K562 (cell line): ENCODE data around the gene ADAMTS6. TPM values are rescaled to one million over a fixed set of nuclear protein-coding genes. Genes with fewer than 3 reads are reported as not detected.

Experiments
- CSDE1 ChIP-seq, 2 experiments: fragments of 450-650 bp; IDR thresholded peaks; 2 replicates each; pipeline ENCODE4 v1.6.1; 2016; ENCODE audit warnings: mild to moderate bottlenecking in 1 of 2
- FOSL1 ChIP-seq: fragments of 200-800 bp; sonication (Bioruptor generic); conservative IDR thresholded peaks from 2 replicates; pipeline ENCODE4 v1.6.1; 2016; ENCODE audit warnings: missing genetic modification characterization, missing compliant biosample characterization
- FOXK2 ChIP-seq, 2 experiments: fragments of 450-650 bp; IDR thresholded peaks in 1 of 2; conservative IDR thresholded peaks in 1 of 2; 2 replicates each; pipeline ENCODE4 v1.6.1; 2016; ENCODE audit warnings: low read depth in 2 of 2, mild to moderate bottlenecking in 1 of 2
- MYC ChIP-seq, 2 experiments: fragments of 250-450 bp in 1 of 2; sonication (Bioruptor Pico) in 1 of 2; IDR thresholded peaks; 2 replicates each; pipeline versions ENCODE4 v1.5.1 to v1.6.1; 2012 to 2021; ENCODE audit warnings: low read depth in 2 of 2, borderline replicate concordance in 1 of 2, improper control_type of control experiment in 1 of 2, low read length in 1 of 2, mild to moderate bottlenecking in 1 of 2, moderate library complexity in 1 of 2
- NFRKB ChIP-seq: fragments of 450-650 bp; IDR thresholded peaks from 2 replicates; pipeline ENCODE4 v1.6.1; 2016; ENCODE audit warnings: low read depth
- NR4A1 ChIP-seq, 2 experiments: fragments of 250-450 bp in 1 of 2; fragments of 450-650 bp in 1 of 2; sonication (Bioruptor Pico) in 1 of 2; IDR thresholded peaks; 2 replicates each; pipeline versions ENCODE4 v1.4.0 to v1.6.1; 2016 to 2020; ENCODE audit warnings: mild to moderate bottlenecking in 2 of 2, missing compliant biosample characterization in 1 of 2, missing genetic modification characterization in 1 of 2, moderate library complexity in 1 of 2
- PURB ChIP-seq: sonication (generic); formaldehyde crosslinking; IDR thresholded peaks from 2 replicates; pipeline ENCODE4 v1.9.0; 2021; ENCODE audit warnings: low read depth, mild to moderate bottlenecking, missing genetic modification reagents
- ZFP1 ChIP-seq: fragments of 450-650 bp; formaldehyde crosslinking; IDR thresholded peaks from 2 replicates; pipeline ENCODE4 v1.4.0; 2020; ENCODE audit warnings: mild to moderate bottlenecking, mixed read lengths
- polyA plus RNA-seq, 8 experiments: library from polyadenylated mRNA; depleted of rRNA in 4 of 8; stranded (reverse) in 5 of 8; unstranded in 3 of 8; fragments of >200 nt; fragmentation: Nextera tagmentation in 2 of 8; fragmentation: Illumina TruSeq in 1 of 8; extraction: Ambion mirVana in 2 of 8; extraction: Trizol in 1 of 8; gene quantifications; 2 replicates each; pipeline versions ENCODE4 v1.2.1 to v1.2.3, GENCODE V29; 2011 to 2014; ENCODE audit warnings: inconsistent platforms in 1 of 8, missing spikeins in 1 of 8
- total RNA-seq, 7 experiments: library from RNA; depleted of rRNA in 6 of 7; stranded (reverse); fragments of >200 nt in 6 of 7; fragmentation: Illumina TruSeq in 2 of 7; extraction: Trizol in 2 of 7; gene quantifications; 2 replicates each; pipeline versions ENCODE4 v1.2.1 to v1.2.3, GENCODE V29; 2011 to 2021; ENCODE audit warnings: low replicate concordance in 1 of 7
- TF ChIP-seq, protein P1 (sequence below): fragments of 450-650 bp; IDR thresholded peaks from 2 replicates; pipeline ENCODE4 v1.6.1; 2018; ENCODE audit warnings: mild to moderate bottlenecking, low read depth; ENCODE audit not compliant: partially characterized antibody
- TF ChIP-seq, protein P2 (sequence below): sonication (generic); IDR thresholded peaks from 2 replicates; pipeline ENCODE4 v1.6.1; 2016
- TF ChIP-seq, protein P3 (sequence below): IDR thresholded peaks from 2 replicates; pipeline ENCODE4 v1.6.1; 2016; ENCODE audit warnings: missing genetic modification characterization, missing compliant biosample characterization
- TF ChIP-seq, protein P4 (sequence below): fragments of 250-450 bp; sonication (Bioruptor Pico); IDR thresholded peaks from 2 replicates; pipeline ENCODE4 v1.5.1; 2021; ENCODE audit warnings: mild to moderate bottlenecking
- TF ChIP-seq, protein P5 (sequence below): sonication (generic); formaldehyde crosslinking; IDR thresholded peaks from 2 replicates; pipeline ENCODE4 v1.8.0; 2022; ENCODE audit warnings: missing genetic modification reagents, mild to moderate bottlenecking, borderline replicate concordance
- TF ChIP-seq, protein P6 (sequence below): fragments of 450-650 bp; formaldehyde crosslinking; IDR thresholded peaks from 2 replicates; pipeline ENCODE4 v1.4.0; 2022; ENCODE audit warnings: mild to moderate bottlenecking, moderate library complexity

Gene ADAMTS6
- total and polyA plus RNA-seq, 9 of the 15 experiments (the other 6 are each of a cell fraction or from before 2014, with no cell fraction given) = 0.57 to 5.3 (median 1.5) TPM

DNA sequence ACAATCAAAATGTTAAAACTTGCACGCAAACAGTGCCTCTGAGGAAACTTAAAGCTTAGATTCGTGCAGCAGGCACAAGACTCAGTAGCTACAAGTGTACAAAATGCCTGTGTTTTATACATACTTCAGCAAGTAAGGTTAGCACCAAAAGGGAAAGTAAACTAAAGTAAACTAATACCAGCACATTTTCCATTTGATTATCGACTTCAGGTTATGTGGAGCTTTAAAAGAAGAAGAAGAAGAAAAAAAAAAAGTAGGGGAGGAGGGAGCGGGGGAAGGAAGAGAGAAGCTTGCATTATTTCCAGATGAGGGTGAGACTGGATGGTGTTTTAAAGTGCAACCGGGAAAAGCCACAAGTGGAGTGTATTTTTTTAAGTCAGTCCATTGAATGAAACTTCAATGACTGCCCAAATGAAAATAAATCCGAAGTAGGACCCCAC is 596 bp upstream of the ADAMTS6 start (continued):
- TF ChIP-seq, protein P1, sequence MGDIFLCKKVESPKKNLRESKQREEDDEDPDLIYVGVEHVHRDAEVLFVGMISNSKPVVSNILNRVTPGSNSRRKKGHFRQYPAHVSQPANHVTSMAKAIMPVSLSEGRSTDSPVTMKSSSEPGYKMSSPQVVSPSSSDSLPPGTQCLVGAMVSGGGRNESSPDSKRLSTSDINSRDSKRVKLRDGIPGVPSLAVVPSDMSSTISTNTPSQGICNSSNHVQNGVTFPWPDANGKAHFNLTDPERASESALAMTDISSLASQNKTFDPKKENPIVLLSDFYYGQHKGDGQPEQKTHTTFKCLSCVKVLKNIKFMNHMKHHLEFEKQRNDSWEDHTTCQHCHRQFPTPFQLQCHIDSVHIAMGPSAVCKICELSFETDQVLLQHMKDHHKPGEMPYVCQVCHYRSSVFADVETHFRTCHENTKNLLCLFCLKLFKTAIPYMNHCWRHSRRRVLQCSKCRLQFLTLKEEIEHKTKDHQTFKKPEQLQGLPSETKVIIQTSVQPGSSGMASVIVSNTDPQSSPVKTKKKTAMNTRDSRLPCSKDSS = no peak
- TF ChIP-seq NR4A1 (CRISPR knock-in tag; IDR thresholded peaks at IDR 0.05) (no peak), NR4A1 (tag; IDR thresholded peaks at IDR 0.05) (no peak), PURB (CRISPR knock-in tag) (no peak), MYC (IDR thresholded peaks at IDR 0.05; ENCODE audit: low read depth, low read length) (0 out of 2 replicates have a peak, but pooled peaks have one; percentile 13), MYC (CRISPR knock-in tag; IDR thresholded peaks at IDR 0.05; ENCODE audit: borderline replicate concordance, low read depth) (no peak), NFRKB (peak; percentile 27; the same call in 1 of the 2 replicates), FOSL1 (tag) (0 out of 2 replicates have a peak, but pooled peaks have one; percentile 5), FOXK2 (conservative IDR thresholded peaks at IDR 0.05 in 1 of 2, IDR thresholded peaks at IDR 0.05 in 1 of 2; ENCODE audit: low read depth in 2 of 2) (peak in 1 of 2 experiments; percentile 47; a peak in 1 of 4 replicates), ZFP1 (no peak), CSDE1 (IDR thresholded peaks at IDR 0.05) (peak in 1 of 2 experiments; percentile 61; a peak in 1 of 4 replicates)
- TF ChIP-seq, protein P2, sequence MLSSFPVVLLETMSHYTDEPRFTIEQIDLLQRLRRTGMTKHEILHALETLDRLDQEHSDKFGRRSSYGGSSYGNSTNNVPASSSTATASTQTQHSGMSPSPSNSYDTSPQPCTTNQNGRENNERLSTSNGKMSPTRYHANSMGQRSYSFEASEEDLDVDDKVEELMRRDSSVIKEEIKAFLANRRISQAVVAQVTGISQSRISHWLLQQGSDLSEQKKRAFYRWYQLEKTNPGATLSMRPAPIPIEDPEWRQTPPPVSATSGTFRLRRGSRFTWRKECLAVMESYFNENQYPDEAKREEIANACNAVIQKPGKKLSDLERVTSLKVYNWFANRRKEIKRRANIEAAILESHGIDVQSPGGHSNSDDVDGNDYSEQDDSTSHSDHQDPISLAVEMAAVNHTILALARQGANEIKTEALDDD = peak; percentile 18; the same call in 1 of the 2 replicates
- TF ChIP-seq, protein P3, sequence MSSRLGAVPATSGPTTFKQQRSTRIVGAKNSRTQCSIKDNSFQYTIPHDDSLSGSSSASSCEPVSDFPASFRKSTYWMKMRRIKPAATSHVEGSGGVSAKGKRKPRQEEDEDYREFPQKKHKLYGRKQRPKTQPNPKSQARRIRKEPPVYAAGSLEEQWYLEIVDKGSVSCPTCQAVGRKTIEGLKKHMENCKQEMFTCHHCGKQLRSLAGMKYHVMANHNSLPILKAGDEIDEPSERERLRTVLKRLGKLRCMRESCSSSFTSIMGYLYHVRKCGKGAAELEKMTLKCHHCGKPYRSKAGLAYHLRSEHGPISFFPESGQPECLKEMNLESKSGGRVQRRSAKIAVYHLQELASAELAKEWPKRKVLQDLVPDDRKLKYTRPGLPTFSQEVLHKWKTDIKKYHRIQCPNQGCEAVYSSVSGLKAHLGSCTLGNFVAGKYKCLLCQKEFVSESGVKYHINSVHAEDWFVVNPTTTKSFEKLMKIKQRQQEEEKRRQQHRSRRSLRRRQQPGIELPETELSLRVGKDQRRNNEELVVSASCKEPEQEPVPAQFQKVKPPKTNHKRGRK = peak; percentile 49
- TF ChIP-seq, protein P4, sequence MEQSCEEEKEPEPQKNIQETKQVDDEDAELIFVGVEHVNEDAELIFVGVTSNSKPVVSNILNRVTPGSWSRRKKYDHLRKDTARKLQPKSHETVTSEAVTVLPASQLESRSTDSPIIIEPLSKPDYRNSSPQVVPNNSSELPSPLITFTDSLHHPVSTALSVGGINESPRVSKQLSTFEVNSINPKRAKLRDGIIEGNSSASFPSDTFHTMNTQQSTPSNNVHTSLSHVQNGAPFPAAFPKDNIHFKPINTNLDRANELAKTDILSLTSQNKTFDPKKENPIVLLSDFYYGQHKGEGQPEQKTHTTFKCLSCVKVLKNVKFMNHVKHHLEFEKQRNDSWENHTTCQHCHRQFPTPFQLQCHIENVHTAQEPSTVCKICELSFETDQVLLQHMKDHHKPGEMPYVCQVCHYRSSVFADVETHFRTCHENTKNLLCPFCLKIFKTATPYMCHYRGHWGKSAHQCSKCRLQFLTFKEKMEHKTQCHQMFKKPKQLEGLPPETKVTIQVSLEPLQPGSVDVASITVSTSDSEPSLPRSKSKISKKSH (CRISPR knock-in tag) = no peak
- TF ChIP-seq, protein P5, sequence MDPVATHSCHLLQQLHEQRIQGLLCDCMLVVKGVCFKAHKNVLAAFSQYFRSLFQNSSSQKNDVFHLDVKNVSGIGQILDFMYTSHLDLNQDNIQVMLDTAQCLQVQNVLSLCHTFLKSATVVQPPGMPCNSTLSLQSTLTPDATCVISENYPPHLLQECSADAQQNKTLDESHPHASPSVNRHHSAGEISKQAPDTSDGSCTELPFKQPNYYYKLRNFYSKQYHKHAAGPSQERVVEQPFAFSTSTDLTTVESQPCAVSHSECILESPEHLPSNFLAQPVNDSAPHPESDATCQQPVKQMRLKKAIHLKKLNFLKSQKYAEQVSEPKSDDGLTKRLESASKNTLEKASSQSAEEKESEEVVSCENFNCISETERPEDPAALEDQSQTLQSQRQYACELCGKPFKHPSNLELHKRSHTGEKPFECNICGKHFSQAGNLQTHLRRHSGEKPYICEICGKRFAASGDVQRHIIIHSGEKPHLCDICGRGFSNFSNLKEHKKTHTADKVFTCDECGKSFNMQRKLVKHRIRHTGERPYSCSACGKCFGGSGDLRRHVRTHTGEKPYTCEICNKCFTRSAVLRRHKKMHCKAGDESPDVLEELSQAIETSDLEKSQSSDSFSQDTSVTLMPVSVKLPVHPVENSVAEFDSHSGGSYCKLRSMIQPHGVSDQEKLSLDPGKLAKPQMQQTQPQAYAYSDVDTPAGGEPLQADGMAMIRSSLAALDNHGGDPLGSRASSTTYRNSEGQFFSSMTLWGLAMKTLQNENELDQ (CRISPR knock-in tag) = no peak
- TF ChIP-seq, protein P6, sequence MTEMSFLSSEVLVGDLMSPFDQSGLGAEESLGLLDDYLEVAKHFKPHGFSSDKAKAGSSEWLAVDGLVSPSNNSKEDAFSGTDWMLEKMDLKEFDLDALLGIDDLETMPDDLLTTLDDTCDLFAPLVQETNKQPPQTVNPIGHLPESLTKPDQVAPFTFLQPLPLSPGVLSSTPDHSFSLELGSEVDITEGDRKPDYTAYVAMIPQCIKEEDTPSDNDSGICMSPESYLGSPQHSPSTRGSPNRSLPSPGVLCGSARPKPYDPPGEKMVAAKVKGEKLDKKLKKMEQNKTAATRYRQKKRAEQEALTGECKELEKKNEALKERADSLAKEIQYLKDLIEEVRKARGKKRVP (CRISPR knock-in tag) = no peak
